HCT116 (cell line): ENCODE data around the gene SIL1. TPM values are rescaled to one million over a fixed set of nuclear protein-coding genes. Genes with fewer than 3 reads are reported as not detected.

Experiments used
- ATAC-seq: fragments of 200-7000 bp; cut with Tn5 transposase; 2 replicates; pipeline ENCODE4 v1.9.1; 2020; ENCODE audit warnings: mild to moderate bottlenecking, moderate library complexity
- BruUV-seq: library from RNA; stranded (reverse); fragments of 400-500 nt; replicated peaks from 2 replicates; lab custom pipeline; 2021; lab: Mats Ljungman, UMichigan
- CTCF ChIA-PET: fragments of 300-600 bp; sonication (Branson Sonifier 250); formaldehyde crosslinking; loops from one replicate; lab custom pipeline; 2021; ENCODE audit warnings: antibody characterized with exemption; lab: Charles Lee
- POLR2A ChIA-PET: fragments of 300-600, 350-600 bp; sonication (Branson Sonifier 250); formaldehyde crosslinking; loops from one replicate; lab custom pipeline; 2021; ENCODE audit warnings: antibody characterized with exemption; lab: Charles Lee
- RAD21 ChIA-PET, 2 experiments: fragments of 300-600 bp; sonication (Branson Sonifier 250); formaldehyde crosslinking; loops; one replicate each; lab custom pipeline; 2023; ENCODE audit warnings: low total read pairs in 2 of 2; ENCODE audit not compliant: uncharacterized antibody in 2 of 2, unreplicated experiment in 2 of 2, low non-redundant PET in 1 of 2; lab: Charles Lee
- DNase-seq: peaks from one replicate; pipeline ENCODE4 v3.0.0-alpha.2; 2010; ENCODE audit warnings: low read depth, low spot score
- H2AFZ ChIP-seq: fragments of 200-600 bp; shearing (Covaris generic), sonication (generic); 2 replicates; pipeline ENCODE4 v1.6.1; 2017; ENCODE audit warnings: low read depth, mixed run types, mixed read lengths, antibody characterized with exemption, low read length; ENCODE audit not compliant: poor library complexity, severe bottlenecking
- H3K27ac ChIP-seq: 2 replicates; pipeline ENCODE4 v1.5.1; 2012; ENCODE audit warnings: low read depth, low read length
- H3K27me3 ChIP-seq: fragments of 200-600 bp; sonication (generic); 2 replicates; pipeline ENCODE4 v1.6.1; 2016; ENCODE audit warnings: mixed run types, low read length, mixed read lengths; ENCODE audit not compliant: insufficient read depth
- H3K36me3 ChIP-seq, 2 experiments: fragments of 200-500 bp in 1 of 2; fragments of 200-600 bp in 1 of 2; sonication (Bioruptor generic) in 1 of 2; sonication (generic) in 1 of 2; 2 replicates each; pipeline versions ENCODE4 v1.5.1 to v1.6.1; 2014 to 2016; ENCODE audit warnings: low read length in 2 of 2, inconsistent platforms in 1 of 2, mixed read lengths in 1 of 2, mixed run types in 1 of 2; ENCODE audit not compliant: insufficient read depth in 2 of 2, control insufficient read depth in 1 of 2
- H3K4me1 ChIP-seq, 2 experiments: fragments of 200-600 bp in 1 of 2; sonication (generic) in 1 of 2; 2 replicates each; pipeline versions ENCODE4 v1.5.1 to v1.6.1; 2012 to 2017; ENCODE audit warnings: low read length in 2 of 2, inconsistent platforms in 1 of 2, mild to moderate bottlenecking in 1 of 2, mixed read lengths in 1 of 2, mixed run types in 1 of 2, moderate library complexity in 1 of 2; ENCODE audit not compliant: insufficient read depth in 2 of 2, control insufficient read depth in 1 of 2
- H3K4me2 ChIP-seq: fragments of 200-600 bp; sonication (generic); 2 replicates; pipeline ENCODE4 v1.6.1; 2017; ENCODE audit warnings: mixed run types, low read length, mixed read lengths
- H3K4me3 ChIP-seq, 2 experiments: fragments of 200-600 bp in 1 of 2; sonication (generic) in 1 of 2; replicated peaks in 1 of 2; 2 replicates each; pipeline ENCODE4 v1.5.1; 2011 to 2016; ENCODE audit warnings: low read length in 2 of 2, control low read depth in 1 of 2, low read depth in 1 of 2, mild to moderate bottlenecking in 1 of 2, mixed read lengths in 1 of 2, mixed run types in 1 of 2
- H3K79me2 ChIP-seq: fragments of 200-600 bp; sonication (generic); 2 replicates; pipeline ENCODE4 v1.6.1; 2017; ENCODE audit warnings: mild to moderate bottlenecking, mixed run types, low read length, moderate library complexity, mixed read lengths; ENCODE audit not compliant: insufficient read depth
- H3K9ac ChIP-seq: fragments of 200-600 bp; sonication (generic); 2 replicates; pipeline ENCODE4 v1.6.1; 2016; ENCODE audit warnings: low read length, mixed read lengths
- H3K9me2 ChIP-seq: fragments of 200-600 bp; sonication (generic), shearing (Covaris generic); 2 replicates; pipeline ENCODE4 v1.6.1; 2017; ENCODE audit warnings: mixed run types, mild to moderate bottlenecking, moderate library complexity; ENCODE audit not compliant: insufficient read depth
- H3K9me3 ChIP-seq, 2 experiments: fragments of 200-500 bp in 1 of 2; fragments of 200-600 bp in 1 of 2; sonication (Bioruptor generic) in 1 of 2; sonication (generic) in 1 of 2; 2 replicates each; pipeline ENCODE4 v1.6.1; 2014 to 2017; ENCODE audit warnings: low read length in 2 of 2, mixed read lengths in 2 of 2, inconsistent platforms in 1 of 2, low read depth in 1 of 2, mild to moderate bottlenecking in 1 of 2, mixed run types in 1 of 2, moderate library complexity in 1 of 2; ENCODE audit not compliant: control insufficient read depth in 1 of 2, insufficient read depth in 1 of 2
- H4K20me1 ChIP-seq: fragments of 200-600 bp; sonication (generic), shearing (Covaris generic); 2 replicates; pipeline ENCODE4 v1.6.1; 2017; ENCODE audit warnings: mixed run types, mild to moderate bottlenecking, moderate library complexity; ENCODE audit not compliant: insufficient read depth
- CBX3 ChIP-seq: IDR thresholded peaks from 2 replicates; pipeline ENCODE4 v1.6.1; 2012; ENCODE audit warnings: low read depth
- CEBPB ChIP-seq: IDR thresholded peaks from 2 replicates; pipeline ENCODE4 v1.6.1; 2012; ENCODE audit warnings: low read depth
- EGR1 ChIP-seq: IDR thresholded peaks from 2 replicates; pipeline ENCODE4 v1.6.1; 2012; ENCODE audit warnings: low read depth
- ELF1 ChIP-seq: IDR thresholded peaks from 2 replicates; pipeline ENCODE4 v1.6.1; 2012; ENCODE audit warnings: low read depth, borderline replicate concordance
- EZH2 ChIP-seq: fragments of 200-600 bp; sonication (generic); IDR thresholded peaks from 2 replicates; pipeline ENCODE4 v1.6.1; 2017; ENCODE audit warnings: antibody characterized with exemption, mixed run types
- EZH2phosphoT487 ChIP-seq: fragments of 200-600 bp; IDR thresholded peaks from 2 replicates; pipeline ENCODE4 v1.6.1; 2018; ENCODE audit warnings: antibody characterized with exemption, borderline replicate concordance
- FOSL1 ChIP-seq: IDR thresholded peaks from 2 replicates; pipeline ENCODE4 v1.6.1; 2012; ENCODE audit warnings: low read depth
- JUND ChIP-seq: IDR thresholded peaks from 2 replicates; pipeline ENCODE4 v1.6.1; 2012
- POLR2A ChIP-seq: IDR thresholded peaks from 2 replicates; pipeline ENCODE4 v1.7.0; 2011; ENCODE audit warnings: borderline replicate concordance; ENCODE audit not compliant: insufficient read depth, insufficient read length; ENCODE audit errors: extremely low read depth
- POLR2AphosphoS5 ChIP-seq: IDR thresholded peaks from 2 replicates; pipeline ENCODE4 v1.6.1; 2011; ENCODE audit warnings: mild to moderate bottlenecking, low read depth, low read length, moderate library complexity
- RAD21 ChIP-seq: IDR thresholded peaks from 2 replicates; pipeline ENCODE4 v1.6.1; 2012; ENCODE audit warnings: low read depth, mild to moderate bottlenecking
- SP1 ChIP-seq: IDR thresholded peaks from 2 replicates; pipeline ENCODE4 v1.6.1; 2012; ENCODE audit warnings: low read depth
- SRF ChIP-seq: IDR thresholded peaks from 2 replicates; pipeline ENCODE4 v1.6.1; 2012; ENCODE audit warnings: low read depth
- TCF7L2 ChIP-seq: IDR thresholded peaks from 2 replicates; pipeline ENCODE4 v1.7.0; 2011; ENCODE audit warnings: borderline replicate concordance, inconsistent platforms; ENCODE audit not compliant: insufficient read depth, insufficient read length; ENCODE audit errors: extremely low read depth
- ZFX ChIP-seq: fragments of 450-650 bp; IDR thresholded peaks from 2 replicates; pipeline ENCODE4 v1.6.1; 2017
- intact Hi-C: fragments of 100-400 bp; cut with micrococcal nuclease; formaldehyde crosslinking; loops from 2 replicates; pipeline ENCODE4 v1.10.0; 2022
- total RNA-seq: library from RNA; stranded (reverse); gene quantifications from one replicate; pipeline ENCODE4 v1.2.1, GENCODE V29; 2021; ENCODE audit not compliant: unreplicated experiment
- TF ChIP-seq, protein P1 (sequence below): IDR thresholded peaks from 2 replicates; pipeline ENCODE4 v1.6.1; 2012
- TF ChIP-seq, protein P2 (sequence below): IDR thresholded peaks from 2 replicates; pipeline ENCODE4 v1.6.1; 2012
- TF ChIP-seq, protein P3 (sequence below): IDR thresholded peaks from 2 replicates; pipeline ENCODE4 v1.6.1; 2011; ENCODE audit warnings: mild to moderate bottlenecking, low read length, moderate library complexity; ENCODE audit not compliant: insufficient replicate concordance; ENCODE audit errors: extremely low read depth

The SIL1 gene
- total RNA-seq, 1 experiment from 2014 or later: 34.0 TPM

DNA sequence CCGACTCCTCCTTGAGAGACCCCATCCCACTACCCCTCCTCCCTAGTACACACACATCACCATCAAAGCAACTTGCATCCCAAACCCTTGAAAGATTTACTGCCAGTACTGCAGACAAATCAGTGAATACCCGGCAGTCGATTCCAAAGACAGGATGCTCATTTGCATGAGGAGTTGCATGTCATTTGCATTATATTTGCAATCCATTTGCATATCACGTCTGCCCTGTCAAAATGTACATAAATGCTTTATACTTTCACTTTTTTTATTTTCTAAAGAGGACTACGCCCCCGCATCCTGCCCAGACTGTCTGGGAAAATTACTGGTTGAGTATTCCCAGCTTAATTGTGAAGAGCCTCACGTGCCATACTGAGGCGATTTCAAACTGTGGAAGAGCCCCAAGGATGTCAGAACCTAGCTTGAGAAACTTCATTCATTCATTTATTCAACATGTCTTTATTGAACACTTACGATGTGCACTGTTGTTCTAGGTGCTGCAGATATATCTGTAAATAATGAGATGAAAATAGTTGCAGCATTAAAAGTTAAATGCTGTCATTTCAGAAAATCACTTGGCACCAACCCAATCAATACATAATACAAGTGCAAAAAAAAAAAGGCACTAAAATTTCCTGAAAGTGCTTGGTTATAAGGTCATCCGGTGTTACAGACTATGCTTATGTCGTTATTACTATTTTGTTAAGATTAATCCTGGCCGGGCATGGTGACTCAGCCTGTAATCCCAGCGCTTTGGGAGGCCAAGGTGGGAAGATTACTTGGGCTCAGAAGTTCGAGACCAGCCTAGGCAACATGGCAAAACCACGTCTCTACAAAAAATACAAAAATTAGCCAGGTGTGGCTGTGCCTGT is 17.2 kb upstream of the SIL1 start:
- Histone ChIP-seq H2AFZ (no peak overlapping the region), H3K4me3 (no peak overlapping the region), H3K9me2 (no peaks in the 10 kb centered on the region), H3K79me2 (no peaks in the 10 kb centered on the region), H3K27me3 (no peaks in the 10 kb centered on the region), H3K9ac (no peak overlapping the region), H3K4me1 (no peaks in the 10 kb centered on the region), H4K20me1 (no peaks in the 10 kb centered on the region), H3K4me2 (no peak overlapping the region), H3K27ac (no peak overlapping the region), H3K9me3 (no peaks in the 10 kb centered on the region), H3K36me3 (no peaks in the 10 kb centered on the region)
- CTCF ChIA-PET: no interaction called here
- POLR2A ChIA-PET: no interaction called here
- DNase-seq (no peak), ATAC-seq (no peak)
- TF ChIP-seq FOSL1 (no peak), ZFX (no peak)
- TF ChIP-seq, protein P1, sequence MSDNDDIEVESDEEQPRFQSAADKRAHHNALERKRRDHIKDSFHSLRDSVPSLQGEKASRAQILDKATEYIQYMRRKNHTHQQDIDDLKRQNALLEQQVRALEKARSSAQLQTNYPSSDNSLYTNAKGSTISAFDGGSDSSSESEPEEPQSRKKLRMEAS: no peak
- intact Hi-C loops: no loop called here
- RAD21 ChIA-PET: no interaction called here
- BruUV-seq: no TSS peak

DNA sequence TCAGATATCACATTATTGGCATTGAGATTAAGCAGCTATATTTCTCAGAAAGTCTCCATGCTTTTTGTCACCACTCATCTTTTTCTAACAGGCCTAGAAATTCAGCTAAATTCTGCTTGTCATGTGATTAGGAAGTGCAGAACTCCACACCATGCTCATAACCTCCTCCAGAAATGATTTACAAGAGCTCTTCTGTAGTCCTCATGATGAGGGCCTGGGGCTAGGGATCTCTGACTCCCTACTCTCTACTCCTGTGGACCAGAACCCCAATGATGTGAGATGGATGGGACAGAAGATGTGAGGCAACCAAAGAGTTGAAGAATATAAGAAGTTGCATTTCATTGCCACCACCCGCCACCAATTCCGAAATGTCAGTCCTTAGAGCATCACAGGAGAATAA is 16.5 kb upstream of the SIL1 start:
- CTCF ChIA-PET: no interaction called here
- Histone ChIP-seq H3K9ac (no peak overlapping the region), H3K27ac (no peak overlapping the region)
- POLR2A ChIA-PET: no interaction called here
- DNase-seq: no peak
- TF ChIP-seq, protein P1: no peak
- no peak for TF ChIP-seq EGR1
- no peak for TF ChIP-seq EZH2phosphoT487
- no peak for TF ChIP-seq FOSL1
- TF ChIP-seq CEBPB: no peak
- TF ChIP-seq SRF: no peak
- TF ChIP-seq SP1: no peak
- no peak for TF ChIP-seq POLR2A
- TF ChIP-seq, protein P2, sequence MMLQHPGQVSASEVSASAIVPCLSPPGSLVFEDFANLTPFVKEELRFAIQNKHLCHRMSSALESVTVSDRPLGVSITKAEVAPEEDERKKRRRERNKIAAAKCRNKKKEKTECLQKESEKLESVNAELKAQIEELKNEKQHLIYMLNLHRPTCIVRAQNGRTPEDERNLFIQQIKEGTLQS: no peak
- TF ChIP-seq RAD21: no peak
- TF ChIP-seq, protein P3, sequence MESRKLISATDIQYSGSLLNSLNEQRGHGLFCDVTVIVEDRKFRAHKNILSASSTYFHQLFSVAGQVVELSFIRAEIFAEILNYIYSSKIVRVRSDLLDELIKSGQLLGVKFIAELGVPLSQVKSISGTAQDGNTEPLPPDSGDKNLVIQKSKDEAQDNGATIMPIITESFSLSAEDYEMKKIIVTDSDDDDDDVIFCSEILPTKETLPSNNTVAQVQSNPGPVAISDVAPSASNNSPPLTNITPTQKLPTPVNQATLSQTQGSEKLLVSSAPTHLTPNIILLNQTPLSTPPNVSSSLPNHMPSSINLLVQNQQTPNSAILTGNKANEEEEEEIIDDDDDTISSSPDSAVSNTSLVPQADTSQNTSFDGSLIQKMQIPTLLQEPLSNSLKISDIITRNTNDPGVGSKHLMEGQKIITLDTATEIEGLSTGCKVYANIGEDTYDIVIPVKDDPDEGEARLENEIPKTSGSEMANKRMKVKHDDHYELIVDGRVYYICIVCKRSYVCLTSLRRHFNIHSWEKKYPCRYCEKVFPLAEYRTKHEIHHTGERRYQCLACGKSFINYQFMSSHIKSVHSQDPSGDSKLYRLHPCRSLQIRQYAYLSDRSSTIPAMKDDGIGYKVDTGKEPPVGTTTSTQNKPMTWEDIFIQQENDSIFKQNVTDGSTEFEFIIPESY: no peak
- no peak for TF ChIP-seq JUND
- TF ChIP-seq POLR2AphosphoS5: no peak
- TF ChIP-seq ELF1: no peak
- TF ChIP-seq EZH2: no peak
- no peak for TF ChIP-seq TCF7L2
- no peak for TF ChIP-seq CBX3
- TF ChIP-seq, all 23 proteins: peak for 0
- no peaks in the 10 kb centered on the region for H3K9me3 ChIP-seq
- H3K9me2 ChIP-seq: no peaks in the 10 kb centered on the region
- no peak overlapping the region for H3K4me3 ChIP-seq
- H4K20me1 ChIP-seq: no peaks in the 10 kb centered on the region
- intact Hi-C loops: no loop called here
- H3K27me3 ChIP-seq: no peaks in the 10 kb centered on the region
- H3K79me2 ChIP-seq: no peaks in the 10 kb centered on the region
- no peak overlapping the region for H3K4me2 ChIP-seq
- H2AFZ ChIP-seq: no peak overlapping the region
- no TSS peak for BruUV-seq
- no peaks in the 10 kb centered on the region for H3K36me3 ChIP-seq
- H3K4me1 ChIP-seq: no peaks in the 10 kb centered on the region
- RAD21 ChIA-PET: no interaction called here
- ATAC-seq: no peak
